Endodermal cell (in vitro differentiated cells): Measurements from ENCODE around the gene VPS52. TPM values are rescaled to one million over a fixed set of nuclear protein-coding genes. Genes with fewer than 3 reads are reported as not detected.
"Not testable (repeated sequence)": the region's sequence is repeated elsewhere in the genome, so short reads cannot be mapped to it uniquely, and the experiment has no call there.

ENCODE experiments used
- DNase-seq: peaks from one replicate; pipeline ENCODE4 v3.0.0-alpha.2; 2017
- H3K27ac ChIP-seq: 2 replicates; pipeline ENCODE4 v1.5.1; 2013; ENCODE audit warnings: mild to moderate bottlenecking, low read depth, low read length, moderate library complexity
- H3K27me3 ChIP-seq: 2 replicates; pipeline ENCODE4 v1.6.1; 2013; ENCODE audit warnings: mild to moderate bottlenecking, low read length, moderate library complexity; ENCODE audit not compliant: insufficient read depth, control insufficient read depth, poor library complexity, severe bottlenecking
- H3K36me3 ChIP-seq: 2 replicates; pipeline ENCODE4 v1.7.0; 2013; ENCODE audit warnings: mild to moderate bottlenecking, low read length, moderate library complexity; ENCODE audit not compliant: control insufficient read depth, insufficient read depth
- H3K4me1 ChIP-seq: one replicate; pipeline ENCODE4 v1.7.0; 2013; ENCODE audit warnings: low read length; ENCODE audit not compliant: control insufficient read depth, insufficient read depth
- H3K4me3 ChIP-seq: 2 replicates; pipeline ENCODE4 v1.5.1; 2013; ENCODE audit warnings: mild to moderate bottlenecking, low read length, moderate library complexity
- H3K9ac ChIP-seq: 2 replicates; pipeline ENCODE4 v1.6.1; 2013; ENCODE audit warnings: mild to moderate bottlenecking, low read length, moderate library complexity; ENCODE audit not compliant: poor library complexity, severe bottlenecking; ENCODE audit errors: extremely low read depth
- H3K9me3 ChIP-seq: 2 replicates; pipeline ENCODE4 v1.6.1; 2013; ENCODE audit warnings: mild to moderate bottlenecking, low read length, moderate library complexity; ENCODE audit not compliant: control insufficient read depth
- H3K27ac Mint-ChIP-seq: 2 replicates; pipeline ENCODE4 v1.8.0; 2020; ENCODE audit warnings: mixed read lengths
- H3K27me3 Mint-ChIP-seq: 2 replicates; pipeline ENCODE4 v1.8.0; 2021; ENCODE audit warnings: mild to moderate bottlenecking, mixed read lengths; ENCODE audit not compliant: insufficient read depth
- H3K36me3 Mint-ChIP-seq: 2 replicates; pipeline ENCODE4 v1.8.0; 2020; ENCODE audit warnings: low read depth, mixed read lengths
- H3K4me1 Mint-ChIP-seq: 2 replicates; pipeline ENCODE4 v1.8.0; 2020; ENCODE audit warnings: mixed read lengths
- H3K4me3 Mint-ChIP-seq: 2 replicates; pipeline ENCODE4 v1.8.0; 2020; ENCODE audit warnings: mild to moderate bottlenecking, moderate library complexity, mixed read lengths
- H3K9me3 Mint-ChIP-seq: 2 replicates; pipeline ENCODE4 v1.8.0; 2020; ENCODE audit warnings: mild to moderate bottlenecking, mixed read lengths
- WGBS, 2 experiments: methylation state at CpG; one replicate each; pipeline versions ENCODE4 v1.1.5 to v1.1.7; 2013; ENCODE audit warnings: missing lambda C conversion rate in 2 of 2, mixed read lengths in 1 of 2; ENCODE audit not compliant: insufficient coverage in 1 of 2, insufficient read length in 1 of 2; 5-methylcytosine and 5-hydroxymethylcytosine counted together
- total RNA-seq, 2 donors: library from RNA; stranded (reverse); fragmentation: NEBNext Ultra II Directional in 1 of 2; extraction: Animal tissue kit (Norgen Biotek cat#: 25700) in 1 of 2; gene quantifications; 2 replicates in 1 of 2; 3 replicates in 1 of 2; pipeline ENCODE4 v1.2.1, GENCODE V29; 2021
- TF ChIP-seq, protein P1 (sequence below): fragments of 200-600 bp; sonication (generic); conservative IDR thresholded peaks from 2 replicates; pipeline ENCODE4 v1.5.0; 2021; ENCODE audit warnings: antibody characterized with exemption, mild to moderate bottlenecking

Gene VPS52
- total RNA-seq, 2 donors from 2014 or later = 51.4 to 63.9 TPM

- H3K9ac ChIP-seq = peak within 1 kb of the TSS; percentile 42
- no peaks in the 10 kb centered on the region for H3K4me1 ChIP-seq
- peaks cover 35% of the 10 kb centered on the region for H3K4me1 Mint-ChIP-seq
- H3K36me3 Mint-ChIP-seq = peaks cover 58% of the 10 kb centered on the region
- peak within 1 kb of the TSS; percentile 98 for H3K4me3 Mint-ChIP-seq
- H3K36me3 ChIP-seq = peaks cover 69% of the 10 kb centered on the region
- H3K27ac Mint-ChIP-seq = peak within 1 kb of the TSS; percentile 92
- no peaks in the 10 kb centered on the region for H3K9me3 Mint-ChIP-seq
- no peaks in the 10 kb centered on the region for H3K27me3 Mint-ChIP-seq
- DNase-seq = peak; percentile 95
- peak within 1 kb of the TSS; percentile 98 for H3K4me3 ChIP-seq
- peak within 1 kb of the TSS; percentile 77 for H3K27ac ChIP-seq
- TF ChIP-seq, protein P1, sequence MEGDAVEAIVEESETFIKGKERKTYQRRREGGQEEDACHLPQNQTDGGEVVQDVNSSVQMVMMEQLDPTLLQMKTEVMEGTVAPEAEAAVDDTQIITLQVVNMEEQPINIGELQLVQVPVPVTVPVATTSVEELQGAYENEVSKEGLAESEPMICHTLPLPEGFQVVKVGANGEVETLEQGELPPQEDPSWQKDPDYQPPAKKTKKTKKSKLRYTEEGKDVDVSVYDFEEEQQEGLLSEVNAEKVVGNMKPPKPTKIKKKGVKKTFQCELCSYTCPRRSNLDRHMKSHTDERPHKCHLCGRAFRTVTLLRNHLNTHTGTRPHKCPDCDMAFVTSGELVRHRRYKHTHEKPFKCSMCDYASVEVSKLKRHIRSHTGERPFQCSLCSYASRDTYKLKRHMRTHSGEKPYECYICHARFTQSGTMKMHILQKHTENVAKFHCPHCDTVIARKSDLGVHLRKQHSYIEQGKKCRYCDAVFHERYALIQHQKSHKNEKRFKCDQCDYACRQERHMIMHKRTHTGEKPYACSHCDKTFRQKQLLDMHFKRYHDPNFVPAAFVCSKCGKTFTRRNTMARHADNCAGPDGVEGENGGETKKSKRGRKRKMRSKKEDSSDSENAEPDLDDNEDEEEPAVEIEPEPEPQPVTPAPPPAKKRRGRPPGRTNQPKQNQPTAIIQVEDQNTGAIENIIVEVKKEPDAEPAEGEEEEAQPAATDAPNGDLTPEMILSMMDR = peak; percentile 79
- 2 to 5% methylated on average over 28 to 80 of the region's 80 CpGs for WGBS, 2 experiments
- H3K27me3 ChIP-seq = no peaks in the 10 kb centered on the region
- H3K9me3 ChIP-seq = no peaks in the 10 kb centered on the region
Observed at GRCh38 chr6:33276864-33277662, 5.4 kb upstream of the VPS52 start, which contains the start of gene B3GALT4. TSS of gene B3GALT4 (plus strand) at chr6:33277123. CDS start at chr6:33277420, 297 bp downstream.

GRCh38 chr6:33276581-33276863 lies 4.8 kb upstream of the VPS52 start:
- no peaks in the 10 kb centered on the region for H3K4me1 ChIP-seq
- TF ChIP-seq, protein P1 = no peak
- H3K27me3 Mint-ChIP-seq = no peaks in the 10 kb centered on the region
- H3K27me3 ChIP-seq = no peaks in the 10 kb centered on the region
- peak overlapping the region; percentile 77 for H3K27ac ChIP-seq
- H3K4me1 Mint-ChIP-seq = peaks cover 35% of the 10 kb centered on the region
- H3K36me3 Mint-ChIP-seq = peaks cover 58% of the 10 kb centered on the region
- H3K9me3 ChIP-seq = no peaks in the 10 kb centered on the region
- no peak for DNase-seq
- no peaks in the 10 kb centered on the region for H3K9me3 Mint-ChIP-seq
- peak overlapping the region; percentile 98 for H3K4me3 ChIP-seq
- H3K27ac Mint-ChIP-seq = peak overlapping the region; percentile 91
- H3K4me3 Mint-ChIP-seq = peak overlapping the region; percentile 98
- H3K36me3 ChIP-seq = peaks cover 69% of the 10 kb centered on the region
- peak overlapping the region; percentile 42 for H3K9ac ChIP-seq

DNA sequence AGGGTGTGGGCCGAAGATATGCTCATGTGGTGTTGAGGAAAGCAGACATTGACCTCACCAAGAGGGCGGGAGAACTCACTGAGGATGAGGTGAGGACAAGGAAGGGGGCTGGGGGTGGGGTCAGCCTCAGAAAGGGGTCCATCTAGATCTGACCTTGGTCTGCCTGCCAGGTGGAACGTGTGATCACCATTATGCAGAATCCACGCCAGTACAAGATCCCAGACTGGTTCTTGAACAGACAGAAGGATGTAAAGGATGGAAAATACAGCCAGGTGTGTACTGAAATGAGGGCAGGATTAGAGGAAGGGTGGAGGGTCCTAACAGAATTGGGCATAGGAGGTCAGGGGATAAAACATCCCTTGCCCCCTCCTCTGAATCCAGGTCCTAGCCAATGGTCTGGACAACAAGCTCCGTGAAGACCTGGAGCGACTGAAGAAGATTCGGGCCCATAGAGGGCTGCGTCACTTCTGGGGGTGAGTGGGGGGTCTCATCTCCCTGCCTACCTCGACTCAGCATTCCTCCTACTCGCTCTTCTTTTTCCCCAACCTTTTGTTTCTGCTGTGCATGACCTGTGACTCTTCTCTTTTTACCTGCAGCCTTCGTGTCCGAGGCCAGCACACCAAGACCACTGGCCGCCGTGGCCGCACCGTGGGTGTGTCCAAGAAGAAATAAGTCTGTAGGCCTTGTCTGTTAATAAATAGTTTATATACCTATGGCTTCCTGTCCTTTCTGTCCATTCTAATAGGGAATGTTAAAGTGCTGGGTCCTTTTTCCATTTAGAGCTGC lies 4.3 kb upstream of the VPS52 start:
- not testable (repeated sequence) for H3K27me3 ChIP-seq, H3K9me3 ChIP-seq, H3K27me3 Mint-ChIP-seq, H3K9me3 Mint-ChIP-seq, DNase-seq, H3K4me1 ChIP-seq
- Mint-ChIP-seq H3K27ac (peak overlapping the region; percentile 91), H3K36me3 (peaks cover 58% of the 10 kb centered on the region), H3K4me1 (peaks cover 35% of the 10 kb centered on the region), H3K4me3 (peak overlapping the region; percentile 98)
- peaks cover 66% of the 10 kb centered on the region for H3K36me3 ChIP-seq
- WGBS, 2 experiments = 80 to 88% methylated on average over 5 to 16 of the region's 16 CpGs
- peak overlapping the region; percentile 42 for H3K9ac ChIP-seq
- H3K4me3 ChIP-seq = peak overlapping the region; percentile 98
- H3K27ac ChIP-seq = peak overlapping the region; percentile 77
